ENCODE data around the gene PLOD2. TPM values are rescaled to one million over a fixed set of nuclear protein-coding genes. Genes with fewer than 3 reads are reported as not detected.

PLOD2 gene
- total and polyA plus RNA-seq, 2 of the 4 experiments (the other 2 are of a cell fraction), result 84.0 to 117 TPM

DNA sequence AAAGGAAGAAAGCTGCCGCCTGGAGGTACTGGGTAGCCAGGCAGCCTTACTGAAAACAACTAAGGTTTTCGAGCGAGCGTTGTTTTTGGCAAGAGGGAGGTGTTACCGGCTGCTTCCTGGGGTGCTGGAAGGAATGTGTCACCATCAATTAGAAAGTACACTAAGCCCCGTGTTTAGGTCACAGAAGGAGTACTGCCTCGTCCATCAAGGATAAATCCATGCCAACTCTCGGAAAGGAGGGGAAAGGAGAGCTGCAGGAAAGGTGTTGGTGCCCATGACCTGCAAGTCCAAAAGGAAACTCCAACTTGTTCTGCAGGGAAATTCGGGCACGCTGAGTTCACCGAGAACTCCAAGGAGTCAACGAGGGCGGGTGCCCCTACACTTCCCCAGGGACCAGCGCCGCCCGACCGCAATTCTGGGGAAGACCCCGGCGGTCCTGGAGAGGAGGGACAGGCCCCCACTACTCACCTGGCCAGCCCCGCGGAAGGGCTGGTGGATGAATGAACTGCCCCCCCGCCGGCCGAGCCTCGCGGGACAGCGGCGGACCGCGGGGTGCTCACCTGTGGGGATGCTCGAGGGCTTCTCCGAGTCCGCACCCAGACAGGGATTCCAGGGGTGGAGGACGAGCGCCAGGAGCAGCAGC is 542 bp downstream of the PLOD2 start:
- DNase-seq, result peak; percentile 79
- Histone ChIP-seq H3K36me3 (ENCODE audit: control insufficient read depth, insufficient read depth, low read length) (no peaks in the 10 kb centered on the region), H2AFZ (replicated peaks; ENCODE audit: low read length, poor library complexity) (peak overlapping the region; percentile 92), H3K79me1 (ENCODE audit: low read depth in 1 of 2, low read length in 2 of 2) (peaks cover 11 to 39% of the 10 kb centered on the region in 2 experiments; a peak in 3 of 4 replicates), H3K18ac (ENCODE audit: low read depth, low read length) (peak overlapping the region; percentile 82), H4K20me1 (ENCODE audit: insufficient read depth, low read length) (peaks cover 16% of the 10 kb centered on the region), H3K9me3 (ENCODE audit: control insufficient read depth, insufficient read depth, low read length) (no peaks in the 10 kb centered on the region), H3K9me1 (ENCODE audit: insufficient read depth, low read length) (peaks cover 12% of the 10 kb centered on the region), H3K27me3 (ENCODE audit: control insufficient read depth, insufficient read depth, low read length) (no peaks in the 10 kb centered on the region), H3K4me3 (ENCODE audit: insufficient read depth, low read depth, low read length) (peak overlapping the region; percentile 91), H2BK15ac (ENCODE audit: low read depth, low read length) (peak overlapping the region; percentile 21; the same call in 1 of the 3 replicates), H2AK5ac (ENCODE audit: low read depth, low read length) (peak overlapping the region; percentile 71), H4K5ac (ENCODE audit: low read depth, low read length) (peak overlapping the region; percentile 67), H3K23ac (ENCODE audit: low read depth, low read length) (peak overlapping the region; percentile 99), H2BK5ac (ENCODE audit: low read depth, low read length, poor library complexity, severe bottlenecking) (peak overlapping the region; percentile 75), H3K27ac (ENCODE audit: insufficient read depth, low read length) (peak overlapping the region; percentile 94), H3K4me2 (ENCODE audit: low read depth, low read length) (peak overlapping the region; percentile 89), H4K8ac (ENCODE audit: low read depth in 2 of 2, low read length in 2 of 2) (peak overlapping the region; percentile 0 to 64; a peak in 3 of 4 replicates), H3K56ac (ENCODE audit: extremely low read depth, insufficient read depth, low read length) (peak overlapping the region; percentile 85), H2AK9ac (replicated peaks; ENCODE audit: low read depth, low read length, poor library complexity) (peak overlapping the region; percentile 85), H3K4me1 (ENCODE audit: control insufficient read depth, insufficient read depth, low read length) (peaks cover 20% of the 10 kb centered on the region), H4K91ac (ENCODE audit: insufficient read depth, low read depth, low read length) (peak overlapping the region; percentile 34), H3K14ac (replicated peaks; ENCODE audit: low read depth, low read length) (peak overlapping the region; percentile 95), H3K4ac (ENCODE audit: low read depth, low read length) (peak overlapping the region; percentile 92), H3K9ac (ENCODE audit: low read depth, low read length) (peak overlapping the region; percentile 94), H2BK20ac (ENCODE audit: low read depth, low read length) (peak overlapping the region; percentile 67), H2BK120ac (ENCODE audit: low read depth, low read length) (peak overlapping the region; percentile 53)
- 0% methylated on average over 1 of the region's 35 CpGs; no CpG with 5 or more reads in 1 of the 2 experiments for WGBS, 2 experiments (ENCODE audit: extremely low coverage in 2 of 2, insufficient read length in 1 of 2)
- POLR2A ChIA-PET (ENCODE audit: unreplicated experiment), result interaction anchor here (2.8 kb wide), 1 partner anchor 96 kb away, joined by 9 read pairs; no protein-coding TSS in a partner anchor
- intact Hi-C loops (cut with micrococcal nuclease), result loop anchor here (1.0 to 5.0 kb wide), 2 partner anchors 33 to 95 kb away; no protein-coding TSS in a partner anchor
- in situ Hi-C loops (cut with MboI; ENCODE audit: low sequenced_read_pairs), result loop anchor here (5.0 kb wide), 1 partner anchor 93 kb away; no protein-coding TSS in a partner anchor
- peak; percentile 28 for ATAC-seq (ENCODE audit: low read depth)
- CTCF ChIA-PET, result interaction anchor here (0.6 to 1.8 kb wide), 6 partner anchors 10 to 167 kb away, joined by 3 to 5 read pairs (median 4); no protein-coding TSS in a partner anchor
- no TSS peak for BruUV-seq (replicated peaks)
- dilution Hi-C loops (cut with HindIII; ENCODE audit: low sequenced_read_pairs, unreplicated experiment), result no loop called here
- TF ChIP-seq, protein P1, sequence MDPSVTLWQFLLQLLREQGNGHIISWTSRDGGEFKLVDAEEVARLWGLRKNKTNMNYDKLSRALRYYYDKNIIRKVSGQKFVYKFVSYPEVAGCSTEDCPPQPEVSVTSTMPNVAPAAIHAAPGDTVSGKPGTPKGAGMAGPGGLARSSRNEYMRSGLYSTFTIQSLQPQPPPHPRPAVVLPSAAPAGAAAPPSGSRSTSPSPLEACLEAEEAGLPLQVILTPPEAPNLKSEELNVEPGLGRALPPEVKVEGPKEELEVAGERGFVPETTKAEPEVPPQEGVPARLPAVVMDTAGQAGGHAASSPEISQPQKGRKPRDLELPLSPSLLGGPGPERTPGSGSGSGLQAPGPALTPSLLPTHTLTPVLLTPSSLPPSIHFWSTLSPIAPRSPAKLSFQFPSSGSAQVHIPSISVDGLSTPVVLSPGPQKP (IDR thresholded peaks at IDR 0.05; ENCODE audit: borderline replicate concordance, low read depth, low read length), result no peak
- TF ChIP-seq POLR2A (IDR thresholded peaks at IDR 0.05; ENCODE audit: low read depth, low read length), result no peak
- 0 out of 2 replicates have a peak, but pooled peaks have one; percentile 11 for TF ChIP-seq BHLHE40 (IDR thresholded peaks at IDR 0.05; ENCODE audit: low read depth, low read length)
- no peak for TF ChIP-seq FOS (IDR thresholded peaks at IDR 0.05; ENCODE audit: low read depth, low read length)
- TF ChIP-seq, protein P2, sequence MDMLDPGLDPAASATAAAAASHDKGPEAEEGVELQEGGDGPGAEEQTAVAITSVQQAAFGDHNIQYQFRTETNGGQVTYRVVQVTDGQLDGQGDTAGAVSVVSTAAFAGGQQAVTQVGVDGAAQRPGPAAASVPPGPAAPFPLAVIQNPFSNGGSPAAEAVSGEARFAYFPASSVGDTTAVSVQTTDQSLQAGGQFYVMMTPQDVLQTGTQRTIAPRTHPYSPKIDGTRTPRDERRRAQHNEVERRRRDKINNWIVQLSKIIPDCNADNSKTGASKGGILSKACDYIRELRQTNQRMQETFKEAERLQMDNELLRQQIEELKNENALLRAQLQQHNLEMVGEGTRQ (IDR thresholded peaks at IDR 0.05; ENCODE audit: low read depth, low read length), result no peak
- TF ChIP-seq RAD21 (IDR thresholded peaks at IDR 0.05; ENCODE audit: low read length), result peak; percentile 56; the same call in 1 of the 2 replicates
- no peak for TF ChIP-seq RCOR1 (IDR thresholded peaks at IDR 0.05; ENCODE audit: insufficient replicate concordance, low read length)
- TF ChIP-seq MXI1 (IDR thresholded peaks at IDR 0.05; ENCODE audit: borderline replicate concordance, low read depth, low read length), result 0 out of 2 replicates have a peak, but pooled peaks have one; percentile 23
- no peak for TF ChIP-seq MAFK (IDR thresholded peaks at IDR 0.05; ENCODE audit: low read depth, low read length)
- no peak for TF ChIP-seq RFX5 (IDR thresholded peaks at IDR 0.05; ENCODE audit: low read depth, low read length)
- TF ChIP-seq CTCF (conservative IDR thresholded peaks at IDR 0.05; ENCODE audit: low read depth, low read length), result peak; percentile 57
- peak; percentile 4; the same call in 1 of the 2 replicates for TF ChIP-seq MAZ (IDR thresholded peaks at IDR 0.05; ENCODE audit: borderline replicate concordance, low read depth, low read length)
- no peak for TF ChIP-seq NFE2L2 (IDR thresholded peaks at IDR 0.05; ENCODE audit: low read depth, low read length)

Data from IMR-90 (cell line).